WTC11 (cell line): ENCODE measurements around the gene HTR1E.

Experiments used
- RORB ChIP-seq: fragments of 250-450 bp; sonication (Bioruptor Pico); IDR thresholded peaks from 2 replicates; pipeline ENCODE4 v1.9.0; 2021; ENCODE audit warnings: mild to moderate bottlenecking
- ZNF423 ChIP-seq: fragments of 250-450 bp; sonication (Bioruptor Pico); IDR thresholded peaks from 2 replicates; pipeline ENCODE4 v2.1.2; 2022; ENCODE audit warnings: mild to moderate bottlenecking, moderate library complexity

DNA sequence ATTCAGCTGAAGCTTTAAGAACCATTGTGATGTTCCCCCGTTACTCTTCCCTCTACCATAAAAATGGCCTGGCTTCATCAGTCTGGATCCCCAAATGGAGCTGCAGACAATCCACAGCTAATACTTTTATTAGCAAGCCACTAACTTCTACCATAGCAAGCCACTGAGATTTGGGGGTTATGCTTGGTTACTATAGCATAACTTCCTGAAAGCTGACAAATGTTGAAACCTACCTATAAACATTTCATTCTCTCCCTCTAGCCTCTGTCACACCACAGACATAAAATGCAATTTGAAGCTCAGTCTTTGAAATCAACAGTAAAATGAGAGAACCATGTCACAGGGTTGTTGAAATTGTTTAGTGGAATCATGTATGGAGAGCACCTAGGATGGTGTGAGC, 3.0 kb upstream of the HTR1E start:
- TF ChIP-seq ZNF423: no peak
- TF ChIP-seq RORB (CRISPR knock-in tag): no peak
